ENCODE results near the gene MAEL. TPM values are rescaled to one million over a fixed set of nuclear protein-coding genes. Genes with fewer than 3 reads are reported as not detected.

The MAEL gene
- total RNA-seq, 1 donor from 2014 or later = not detected

DNA sequence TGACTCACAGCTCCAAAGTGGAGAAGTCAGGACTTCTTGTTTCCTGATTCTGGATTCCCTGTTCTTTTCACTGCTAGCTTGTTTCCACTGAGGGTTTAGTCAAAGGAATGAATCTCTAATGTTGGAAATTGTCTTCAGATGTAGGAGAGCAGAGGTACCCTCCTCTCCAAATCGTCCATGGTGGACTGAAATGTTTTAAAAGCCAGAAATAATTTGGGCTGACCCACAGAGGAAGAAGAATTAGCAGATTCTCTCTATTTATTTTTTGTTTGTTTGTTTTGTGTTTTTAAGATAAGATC is 70.7 kb downstream of the MAEL start:
- FAIRE-seq (no peak), DNase-seq (ENCODE audit: low read depth) (no peak)
- TF ChIP-seq, protein P1, sequence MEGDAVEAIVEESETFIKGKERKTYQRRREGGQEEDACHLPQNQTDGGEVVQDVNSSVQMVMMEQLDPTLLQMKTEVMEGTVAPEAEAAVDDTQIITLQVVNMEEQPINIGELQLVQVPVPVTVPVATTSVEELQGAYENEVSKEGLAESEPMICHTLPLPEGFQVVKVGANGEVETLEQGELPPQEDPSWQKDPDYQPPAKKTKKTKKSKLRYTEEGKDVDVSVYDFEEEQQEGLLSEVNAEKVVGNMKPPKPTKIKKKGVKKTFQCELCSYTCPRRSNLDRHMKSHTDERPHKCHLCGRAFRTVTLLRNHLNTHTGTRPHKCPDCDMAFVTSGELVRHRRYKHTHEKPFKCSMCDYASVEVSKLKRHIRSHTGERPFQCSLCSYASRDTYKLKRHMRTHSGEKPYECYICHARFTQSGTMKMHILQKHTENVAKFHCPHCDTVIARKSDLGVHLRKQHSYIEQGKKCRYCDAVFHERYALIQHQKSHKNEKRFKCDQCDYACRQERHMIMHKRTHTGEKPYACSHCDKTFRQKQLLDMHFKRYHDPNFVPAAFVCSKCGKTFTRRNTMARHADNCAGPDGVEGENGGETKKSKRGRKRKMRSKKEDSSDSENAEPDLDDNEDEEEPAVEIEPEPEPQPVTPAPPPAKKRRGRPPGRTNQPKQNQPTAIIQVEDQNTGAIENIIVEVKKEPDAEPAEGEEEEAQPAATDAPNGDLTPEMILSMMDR (IDR thresholded peaks at IDR 0.05; ENCODE audit: insufficient read depth, low read length, severe bottlenecking) = no peak
- Histone ChIP-seq H3K36me3 (ENCODE audit: control insufficient read depth, insufficient read depth, low read length) (no peaks in the 10 kb centered on the region), H3K27me3 (ENCODE audit: control insufficient read depth, insufficient read depth, low read length) (no peaks in the 10 kb centered on the region), H3K4me3 (ENCODE audit: low read depth, low read length) (no peak overlapping the region)

DNA sequence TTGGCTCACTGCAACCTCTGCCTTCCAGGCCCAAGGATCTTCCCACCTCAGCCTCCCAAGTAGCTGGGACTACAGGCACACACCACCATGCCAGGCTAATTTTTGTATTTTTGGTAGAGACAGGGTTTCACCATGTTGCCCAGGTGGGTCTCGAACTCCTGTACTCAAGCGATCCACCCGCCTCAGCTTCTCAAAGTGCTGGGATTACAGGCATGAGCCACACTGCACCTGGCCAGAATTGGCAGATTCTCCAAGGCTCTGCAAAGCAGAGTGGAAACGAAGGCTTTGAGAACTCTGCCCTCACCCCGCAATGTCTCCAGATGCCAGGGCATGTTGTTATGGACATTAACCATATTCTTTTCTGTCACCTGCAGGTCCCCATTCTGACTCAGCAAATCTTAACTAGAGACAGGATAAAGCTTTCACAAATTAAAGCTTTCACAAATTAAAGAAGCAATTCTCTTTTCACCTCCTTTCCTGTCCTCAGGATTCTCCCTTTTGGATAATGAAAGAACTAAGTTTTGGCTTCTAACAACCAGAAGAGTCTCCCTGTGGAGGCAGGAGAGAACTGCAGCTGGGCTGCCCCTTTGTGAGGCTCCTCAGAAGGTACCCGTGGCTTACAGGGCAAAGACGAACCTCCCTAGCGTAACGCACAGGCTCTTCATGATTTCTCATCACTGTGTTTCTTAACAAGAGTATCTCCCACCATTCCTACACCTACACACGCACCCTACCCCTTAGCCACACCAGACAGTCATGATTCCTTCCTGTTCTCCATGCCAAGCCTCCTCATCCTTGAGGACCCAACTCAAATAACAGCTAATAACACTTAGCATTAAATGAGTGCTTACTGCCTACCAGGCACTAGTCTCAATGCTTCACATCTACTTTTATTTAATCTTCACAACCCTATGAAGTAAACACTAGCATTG is 71.3 kb downstream of the MAEL start:
- no peaks in the 10 kb centered on the region for H3K27me3 ChIP-seq (ENCODE audit: control insufficient read depth, insufficient read depth, low read length)
- TF ChIP-seq, protein P1 (IDR thresholded peaks at IDR 0.05; ENCODE audit: insufficient read depth, low read length, severe bottlenecking) = peak; percentile 20
- DNase-seq (ENCODE audit: low read depth) = no peak
- H3K36me3 ChIP-seq (ENCODE audit: control insufficient read depth, insufficient read depth, low read length) = no peaks in the 10 kb centered on the region
- H3K4me3 ChIP-seq (ENCODE audit: low read depth, low read length) = no peak overlapping the region
- no peak for FAIRE-seq

DNA sequence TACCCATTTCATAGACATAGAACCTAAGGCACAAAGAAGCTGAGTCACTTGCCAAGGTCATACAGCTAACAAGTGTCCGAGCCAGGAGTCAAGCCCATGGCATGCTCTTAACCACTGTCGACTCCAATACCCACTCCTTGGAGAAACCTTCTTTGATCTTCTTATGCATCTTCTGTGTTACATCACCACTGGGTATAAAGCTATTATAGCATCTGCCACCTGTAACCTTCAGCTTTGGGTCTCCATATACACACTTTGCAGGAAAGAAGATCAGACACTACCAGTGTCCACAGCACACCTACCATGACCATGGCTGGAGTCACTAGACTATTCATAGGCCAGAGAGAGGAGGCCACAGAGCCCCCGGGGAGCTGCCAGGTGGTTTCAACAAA is 72.0 kb downstream of the MAEL start:
- H3K36me3 ChIP-seq (ENCODE audit: control insufficient read depth, insufficient read depth, low read length) = no peaks in the 10 kb centered on the region
- no peaks in the 10 kb centered on the region for H3K27me3 ChIP-seq (ENCODE audit: control insufficient read depth, insufficient read depth, low read length)
- DNase-seq (ENCODE audit: low read depth) (no peak), FAIRE-seq (no peak)
- H3K4me3 ChIP-seq (ENCODE audit: low read depth, low read length) = no peak overlapping the region
- TF ChIP-seq, protein P1 (IDR thresholded peaks at IDR 0.05; ENCODE audit: insufficient read depth, low read length, severe bottlenecking) = no peak

DNA sequence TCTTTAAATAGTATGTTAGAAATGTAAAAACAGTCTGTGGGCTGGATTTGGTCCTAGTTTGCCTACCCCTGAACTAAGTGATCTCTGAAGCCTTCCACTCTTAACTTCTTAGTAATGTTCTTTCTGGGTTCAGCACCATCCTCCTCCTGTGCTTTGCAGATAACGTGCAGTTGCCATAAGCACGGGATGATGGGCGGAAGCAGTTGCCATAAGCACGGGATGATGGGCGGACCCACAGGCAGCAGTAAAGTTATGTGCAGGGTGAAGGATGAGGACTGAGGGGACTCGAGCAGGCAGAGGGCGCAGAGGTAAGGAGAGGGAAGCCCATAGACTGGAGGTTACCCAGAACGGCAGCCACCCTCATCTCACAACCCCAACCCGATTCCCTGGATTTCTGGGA is 75.5 kb downstream of the MAEL start:
- FAIRE-seq (no peak), DNase-seq (ENCODE audit: low read depth) (no peak)
- Histone ChIP-seq H3K4me3 (ENCODE audit: low read depth, low read length) (no peak overlapping the region), H3K36me3 (ENCODE audit: control insufficient read depth, insufficient read depth, low read length) (no peaks in the 10 kb centered on the region), H3K27me3 (ENCODE audit: control insufficient read depth, insufficient read depth, low read length) (peaks cover 1% of the 10 kb centered on the region)
- TF ChIP-seq, protein P1 (IDR thresholded peaks at IDR 0.05; ENCODE audit: insufficient read depth, low read length, severe bottlenecking) = no peak

DNA sequence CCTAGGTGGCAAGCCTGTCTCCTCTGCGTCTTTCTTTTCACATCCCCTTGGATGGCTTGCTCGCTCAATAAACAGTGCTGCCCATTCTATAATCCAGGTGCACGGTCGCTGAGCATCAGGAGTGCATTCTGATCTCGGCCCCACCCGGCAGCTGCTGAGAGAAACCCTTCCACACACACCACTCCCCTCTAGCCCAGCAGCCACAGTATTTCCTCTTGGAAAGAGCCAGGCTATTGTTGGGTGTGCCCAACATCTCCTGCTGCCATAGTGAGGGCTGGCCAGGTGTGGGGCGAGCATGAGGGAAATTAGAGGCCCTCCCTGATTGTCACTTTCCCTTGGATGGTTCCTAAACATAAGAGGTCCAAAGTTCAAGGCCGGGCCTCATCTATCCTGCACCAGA is 76.4 kb downstream of the MAEL start:
- Histone ChIP-seq H3K4me3 (ENCODE audit: low read depth, low read length) (no peak overlapping the region), H3K27me3 (ENCODE audit: control insufficient read depth, insufficient read depth, low read length) (peaks cover 1% of the 10 kb centered on the region), H3K36me3 (ENCODE audit: control insufficient read depth, insufficient read depth, low read length) (no peaks in the 10 kb centered on the region)
- TF ChIP-seq, protein P1 (IDR thresholded peaks at IDR 0.05; ENCODE audit: insufficient read depth, low read length, severe bottlenecking) = no peak
- no peak for FAIRE-seq
- DNase-seq (ENCODE audit: low read depth) = no peak
